ENCODE data around the gene INTS11.
"Not testable (repeated sequence)": the region's sequence is repeated elsewhere in the genome, so short reads cannot be mapped to it uniquely, and the experiment has no call there.

Gene INTS11

DNA sequence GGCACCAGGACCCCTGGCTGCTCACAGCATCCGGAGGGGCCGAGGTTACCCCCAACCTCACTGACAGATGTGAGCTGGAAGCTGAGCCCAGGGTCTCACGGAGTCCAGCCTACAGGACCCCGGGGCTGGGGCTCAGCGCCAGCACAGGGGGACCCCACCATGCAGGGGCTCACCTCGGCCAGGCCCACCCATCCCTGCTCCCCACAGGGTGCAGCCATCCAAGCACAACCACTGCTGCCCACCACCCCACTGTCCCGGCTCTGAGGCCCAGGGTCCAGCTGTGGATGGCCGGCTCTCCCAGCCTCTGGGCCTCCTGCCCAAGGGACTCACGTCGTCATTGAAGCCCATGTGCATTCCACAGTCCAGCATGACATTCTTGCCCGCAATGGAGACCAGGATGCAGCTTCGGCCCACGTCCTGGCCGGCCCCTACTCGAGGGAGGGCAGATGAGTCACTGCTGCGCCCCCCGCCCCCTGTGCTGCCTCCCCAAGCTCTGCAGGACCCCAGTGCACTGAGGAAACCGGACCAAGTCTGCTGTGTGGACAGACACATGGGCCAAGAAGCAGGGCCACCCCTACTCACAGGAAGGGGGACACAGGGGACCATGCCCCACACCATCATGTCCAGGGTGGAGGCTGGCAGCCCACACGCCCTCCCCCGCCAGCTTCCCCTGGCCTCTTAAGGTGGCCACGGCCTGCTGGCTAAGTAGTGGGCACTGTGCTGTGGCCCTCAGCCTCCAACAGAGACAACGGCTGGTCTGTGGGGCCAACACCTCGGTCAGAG, 3.6 kb downstream of the INTS11 start:
- TF ChIP-seq, protein P1, sequence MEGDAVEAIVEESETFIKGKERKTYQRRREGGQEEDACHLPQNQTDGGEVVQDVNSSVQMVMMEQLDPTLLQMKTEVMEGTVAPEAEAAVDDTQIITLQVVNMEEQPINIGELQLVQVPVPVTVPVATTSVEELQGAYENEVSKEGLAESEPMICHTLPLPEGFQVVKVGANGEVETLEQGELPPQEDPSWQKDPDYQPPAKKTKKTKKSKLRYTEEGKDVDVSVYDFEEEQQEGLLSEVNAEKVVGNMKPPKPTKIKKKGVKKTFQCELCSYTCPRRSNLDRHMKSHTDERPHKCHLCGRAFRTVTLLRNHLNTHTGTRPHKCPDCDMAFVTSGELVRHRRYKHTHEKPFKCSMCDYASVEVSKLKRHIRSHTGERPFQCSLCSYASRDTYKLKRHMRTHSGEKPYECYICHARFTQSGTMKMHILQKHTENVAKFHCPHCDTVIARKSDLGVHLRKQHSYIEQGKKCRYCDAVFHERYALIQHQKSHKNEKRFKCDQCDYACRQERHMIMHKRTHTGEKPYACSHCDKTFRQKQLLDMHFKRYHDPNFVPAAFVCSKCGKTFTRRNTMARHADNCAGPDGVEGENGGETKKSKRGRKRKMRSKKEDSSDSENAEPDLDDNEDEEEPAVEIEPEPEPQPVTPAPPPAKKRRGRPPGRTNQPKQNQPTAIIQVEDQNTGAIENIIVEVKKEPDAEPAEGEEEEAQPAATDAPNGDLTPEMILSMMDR (IDR thresholded peaks at IDR 0.05; ENCODE audit: insufficient read depth, low read length, poor library complexity, severe bottlenecking): no peak
- DNase-seq (ENCODE audit: extremely low read depth, insufficient read length): no peak
- H3K27me3 ChIP-seq (replicated peaks; ENCODE audit: control insufficient read depth, insufficient read depth, low read length): no peaks in the 10 kb centered on the region
- H3K36me3 ChIP-seq (ENCODE audit: control insufficient read depth, insufficient read depth, low read length): peaks cover 15% of the 10 kb centered on the region
- H3K4me3 ChIP-seq (replicated peaks; ENCODE audit: low read depth, low read length): no peak overlapping the region

DNA sequence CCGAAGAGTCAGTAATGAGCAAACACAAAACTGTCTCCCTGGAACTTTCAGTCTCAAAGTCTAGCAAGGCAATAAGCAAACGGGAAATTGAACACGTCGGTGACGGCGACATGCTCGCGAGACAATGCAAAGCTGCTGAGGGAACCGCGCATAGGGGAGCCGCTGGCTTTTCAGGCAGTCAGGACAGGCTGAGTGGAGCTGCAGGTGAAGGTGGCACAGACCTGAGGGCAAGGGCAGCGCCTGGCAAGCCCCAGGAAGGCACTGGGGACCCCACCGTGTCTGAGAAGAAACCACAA, 4.9 kb downstream of the INTS11 start:
- H3K27me3 ChIP-seq (replicated peaks; ENCODE audit: control insufficient read depth, insufficient read depth, low read length): no peaks in the 10 kb centered on the region
- H3K36me3 ChIP-seq (ENCODE audit: control insufficient read depth, insufficient read depth, low read length): peaks cover 18% of the 10 kb centered on the region
- no peak overlapping the region for H3K4me3 ChIP-seq (replicated peaks; ENCODE audit: low read depth, low read length)
- TF ChIP-seq, protein P1 (IDR thresholded peaks at IDR 0.05; ENCODE audit: insufficient read depth, low read length, poor library complexity, severe bottlenecking): no peak
- no peak for DNase-seq (ENCODE audit: extremely low read depth, insufficient read length)

DNA sequence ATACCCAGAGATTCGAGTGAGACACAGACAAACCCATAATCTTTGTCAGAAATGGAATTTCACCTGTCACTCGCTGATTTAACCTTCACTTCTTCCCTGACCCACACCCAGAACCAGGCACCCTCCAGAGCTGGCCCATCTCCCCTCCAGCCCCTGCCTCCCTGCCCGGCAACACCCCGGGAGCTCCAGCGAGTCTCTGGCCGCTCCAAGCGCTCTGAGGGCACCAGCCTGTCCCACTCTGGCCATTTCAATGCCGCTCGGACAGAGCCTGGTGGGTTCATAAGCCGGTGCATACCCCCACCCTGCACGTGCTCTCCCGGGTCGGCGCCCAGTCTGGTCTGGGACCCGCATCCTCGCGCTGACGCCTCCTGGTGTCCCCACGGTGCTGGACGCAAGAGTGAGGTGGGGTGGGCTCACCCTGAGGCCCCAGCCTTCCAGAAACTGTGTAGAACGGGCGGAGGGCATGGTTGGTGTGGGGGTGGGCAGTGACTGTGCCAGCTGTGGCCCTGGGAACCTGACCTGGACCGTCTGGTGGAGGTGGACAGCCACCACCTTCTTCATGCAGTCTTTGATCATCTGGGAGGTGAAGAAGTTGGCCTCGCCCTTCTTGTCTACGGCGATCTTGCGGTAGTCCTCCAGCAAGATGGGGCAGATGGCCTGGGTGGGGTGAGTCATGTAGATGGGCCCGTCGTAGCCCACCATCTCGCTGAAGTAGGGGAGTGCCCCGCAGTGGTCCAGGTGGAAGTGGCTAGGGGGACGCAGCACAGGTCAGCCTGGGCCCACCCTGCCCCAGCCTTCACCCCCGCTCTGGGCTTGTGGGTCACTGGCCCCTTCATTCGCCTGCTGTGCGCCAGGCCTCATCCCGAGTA, 5.4 kb downstream of the INTS11 start:
- no peak overlapping the region for H3K4me3 ChIP-seq (replicated peaks; ENCODE audit: low read depth, low read length)
- DNase-seq (ENCODE audit: extremely low read depth, insufficient read length): no peak
- no peaks in the 10 kb centered on the region for H3K27me3 ChIP-seq (replicated peaks; ENCODE audit: control insufficient read depth, insufficient read depth, low read length)
- H3K36me3 ChIP-seq (ENCODE audit: control insufficient read depth, insufficient read depth, low read length): peaks cover 21% of the 10 kb centered on the region
- TF ChIP-seq, protein P1 (IDR thresholded peaks at IDR 0.05; ENCODE audit: insufficient read depth, low read length, poor library complexity, severe bottlenecking): no peak

DNA sequence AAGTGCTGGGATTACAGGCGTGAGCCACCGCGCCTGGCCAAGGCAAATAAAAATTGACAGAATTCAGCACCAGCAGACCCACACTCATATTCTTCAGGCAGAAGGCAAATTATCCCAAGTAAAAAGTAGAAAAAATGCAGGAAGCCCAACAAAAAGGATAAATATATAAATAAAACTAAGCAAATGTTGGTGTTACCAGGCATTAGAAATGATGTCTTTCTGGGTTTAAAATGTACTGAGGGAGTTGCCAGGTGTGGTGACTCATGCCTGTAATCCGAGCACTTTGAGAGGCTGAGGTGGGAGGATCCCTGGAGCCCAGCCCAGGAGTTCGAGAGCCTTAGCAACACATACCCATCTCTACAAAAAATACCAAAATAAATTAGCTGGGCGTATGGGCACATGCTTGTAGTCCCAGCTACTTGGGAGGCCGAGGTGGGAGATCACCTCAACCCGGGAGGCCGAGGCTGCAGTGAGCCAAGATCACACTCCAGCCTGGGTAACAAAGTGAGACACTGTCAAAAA, 6.3 kb downstream of the INTS11 start:
- Histone ChIP-seq H3K27me3 (replicated peaks; ENCODE audit: control insufficient read depth, insufficient read depth, low read length) (no peaks in the 10 kb centered on the region), H3K4me3 (replicated peaks; ENCODE audit: low read depth, low read length) (no peak overlapping the region), H3K36me3 (ENCODE audit: control insufficient read depth, insufficient read depth, low read length) (peaks cover 24% of the 10 kb centered on the region)
- no peak for DNase-seq (ENCODE audit: extremely low read depth, insufficient read length)
- TF ChIP-seq, protein P1 (IDR thresholded peaks at IDR 0.05; ENCODE audit: insufficient read depth, low read length, poor library complexity, severe bottlenecking): no peak

DNA sequence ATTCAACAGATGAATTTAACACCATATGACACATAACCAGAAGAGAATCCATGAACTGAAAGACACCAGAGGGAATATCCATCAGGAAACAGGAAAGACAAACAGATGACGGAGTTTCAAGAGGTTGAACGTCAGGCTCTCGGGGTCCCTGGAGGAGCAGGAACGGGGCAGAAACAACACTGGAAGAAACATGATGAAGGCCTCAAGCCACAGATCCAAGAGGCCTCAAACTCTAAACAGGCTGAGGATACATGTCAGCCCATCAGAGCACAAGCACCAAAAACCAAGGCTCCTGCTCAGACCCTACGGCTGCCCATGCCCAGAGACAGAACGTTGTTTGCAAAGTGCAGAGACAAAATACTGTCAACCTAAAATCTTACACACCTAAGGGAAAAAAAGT, 7.0 kb downstream of the INTS11 start:
- peaks cover 32% of the 10 kb centered on the region for H3K36me3 ChIP-seq (ENCODE audit: control insufficient read depth, insufficient read depth, low read length)
- no peaks in the 10 kb centered on the region for H3K27me3 ChIP-seq (replicated peaks; ENCODE audit: control insufficient read depth, insufficient read depth, low read length)
- no peak overlapping the region for H3K4me3 ChIP-seq (replicated peaks; ENCODE audit: low read depth, low read length)
- no peak for DNase-seq (ENCODE audit: extremely low read depth, insufficient read length)
- TF ChIP-seq, protein P1 (IDR thresholded peaks at IDR 0.05; ENCODE audit: insufficient read depth, low read length, poor library complexity, severe bottlenecking): no peak

DNA sequence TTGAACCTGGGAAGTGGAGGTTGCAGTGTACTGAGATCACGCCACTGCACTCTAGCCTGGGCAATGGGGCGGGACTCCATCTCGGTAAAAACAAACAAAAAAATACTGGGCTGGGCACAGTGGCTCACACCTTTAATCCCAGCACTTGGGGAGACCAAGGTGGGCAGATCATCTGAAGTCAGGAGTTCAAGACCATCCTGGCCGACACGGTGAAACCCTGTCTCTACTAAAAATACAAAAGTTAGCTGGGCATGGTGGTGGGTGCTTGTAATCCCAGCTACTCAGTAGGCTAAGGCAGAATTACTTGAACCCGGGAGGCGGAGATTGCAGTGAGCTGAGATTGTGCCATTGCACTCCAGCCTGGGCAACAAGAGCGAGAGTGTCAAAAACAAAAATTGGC, 8.3 kb downstream of the INTS11 start:
- peaks cover 35% of the 10 kb centered on the region for H3K36me3 ChIP-seq (ENCODE audit: control insufficient read depth, insufficient read depth, low read length)
- not testable (repeated sequence) for H3K27me3 ChIP-seq (replicated peaks; ENCODE audit: control insufficient read depth, insufficient read depth, low read length); H3K4me3 ChIP-seq (replicated peaks; ENCODE audit: low read depth, low read length); DNase-seq (ENCODE audit: extremely low read depth, insufficient read length)
